Uterus (tissue), 4 donors: Measurements from ENCODE around the gene CD47. TPM values are rescaled to one million over a fixed set of nuclear protein-coding genes. Genes with fewer than 3 reads are reported as not detected.

Source experiments
- DNase-seq, 2 donors: peaks; one replicate each; pipeline ENCODE4 v3.0.0-alpha.2; 2019 to 2020
- H3K27ac ChIP-seq, 2 donors: fragments of 200-600 bp; sonication (generic); 1 replicate in 1 of 2; 2 replicates in 1 of 2; pipeline ENCODE4 v1.5.1; 2016 to 2018
- H3K27me3 ChIP-seq, 2 donors: fragments of 200-600 bp; sonication (generic); one replicate each; pipeline ENCODE4 v1.5.1; 2018 to 2019; ENCODE audit warnings: control low read depth in 1 of 2
- H3K36me3 ChIP-seq, 2 donors: fragments of 200-600 bp; sonication (generic); one replicate each; pipeline ENCODE4 v1.5.1; 2019; ENCODE audit warnings: control low read depth in 1 of 2
- H3K4me1 ChIP-seq, 2 donors: fragments of 200-600 bp; sonication (generic); one replicate each; pipeline ENCODE4 v1.5.1; 2018 to 2019; ENCODE audit warnings: control low read depth in 1 of 2
- H3K4me3 ChIP-seq, 2 donors: fragments of 200-600 bp; sonication (generic); 1 replicate in 1 of 2; 2 replicates in 1 of 2; pipeline ENCODE4 v1.5.1; 2018 to 2019; ENCODE audit warnings: mild to moderate bottlenecking in 1 of 2
- H3K9me3 ChIP-seq, 2 donors: fragments of 200-600 bp; sonication (generic); one replicate each; pipeline ENCODE4 v1.5.1; 2019; ENCODE audit warnings: control low read depth in 1 of 2
- CTCF ChIP-seq, 4 experiments: fragments of 200-600 bp in 2 of 4; fragments of 450-650 bp in 2 of 4; sonication (generic) in 2 of 4; IDR thresholded peaks; one replicate each; pipeline ENCODE4 v1.5.1; 2016 to 2019; ENCODE audit warnings: antibody characterized with exemption in 4 of 4, mild to moderate bottlenecking in 2 of 4, moderate library complexity in 1 of 4
- POLR2A ChIP-seq, 2 donors: fragments of 450-650 bp; IDR thresholded peaks; one replicate each; pipeline ENCODE4 v1.6.1; 2016; ENCODE audit warnings: antibody characterized with exemption in 2 of 2, mild to moderate bottlenecking in 1 of 2, moderate library complexity in 1 of 2
- intact Hi-C: fragments of 100-400 bp; cut with DNase I; formaldehyde crosslinking; loops from one replicate; pipeline ENCODE4 v1.15.1; 2023; ENCODE audit warnings: low total_unique reads
- total RNA-seq, 4 donors: library from RNA; depleted of rRNA in 3 of 4; stranded (reverse); fragments of >200 nt in 3 of 4; gene quantifications; one replicate each; pipeline versions ENCODE4 v1.1.0 to v1.2.4, GENCODE V29; 2014 to 2023
- donor health status: DM: yes; HTN: yes; CAD: no.

CD47 gene
- total RNA-seq, 4 donors from 2014 or later: 29.2 to 210 (median 67.1) TPM

GRCh38 chr3:108099679-108100428 is 9.0 kb upstream of the CD47 start:
- Histone ChIP-seq H3K27ac (no peak overlapping the region), H3K9me3 (no peaks in the 10 kb centered on the region), H3K36me3 (no peaks in the 10 kb centered on the region), H3K4me3 (no peak overlapping the region), H3K27me3 (no peaks in the 10 kb centered on the region), H3K4me1 (no peaks in the 10 kb centered on the region)
- TF ChIP-seq CTCF (IDR thresholded peaks at IDR 0.05) (no peak), POLR2A (IDR thresholded peaks at IDR 0.05) (no peak)
- DNase-seq: no peak
- intact Hi-C loops: no loop called here

DNA sequence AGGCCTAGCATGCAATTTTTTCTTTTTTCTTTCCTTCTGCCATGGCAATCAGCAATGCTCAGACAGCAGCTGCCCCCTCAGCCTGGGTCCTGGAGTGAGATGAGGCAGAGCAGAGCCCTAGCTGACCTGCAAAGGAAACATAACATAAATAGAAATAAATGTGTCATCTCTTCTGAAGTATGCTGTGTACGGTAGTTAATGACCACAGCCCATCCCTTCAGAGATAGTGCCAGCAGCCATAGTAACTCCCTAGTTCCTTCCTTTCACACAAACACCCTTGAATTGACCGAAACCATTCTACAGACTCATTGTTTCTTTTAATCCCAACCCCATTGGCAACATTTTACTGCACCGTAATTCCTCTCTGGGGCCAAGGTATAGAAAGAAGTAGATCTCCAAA is 8.4 kb upstream of the CD47 start:
- Histone ChIP-seq H3K4me3 (no peak overlapping the region), H3K4me1 (no peaks in the 10 kb centered on the region), H3K27me3 (no peaks in the 10 kb centered on the region), H3K27ac (no peak overlapping the region), H3K36me3 (no peaks in the 10 kb centered on the region), H3K9me3 (no peaks in the 10 kb centered on the region)
- DNase-seq: no peak
- no peak for TF ChIP-seq CTCF (IDR thresholded peaks at IDR 0.05)
- TF ChIP-seq POLR2A (IDR thresholded peaks at IDR 0.05): no peak
- intact Hi-C loops: no loop called here

- intact Hi-C loops: no loop called here
- H3K4me1 ChIP-seq: no peaks in the 10 kb centered on the region
- DNase-seq: no peak
- H3K36me3 ChIP-seq: no peaks in the 10 kb centered on the region
- H3K27ac ChIP-seq: no peak overlapping the region
- no peak for TF ChIP-seq POLR2A (IDR thresholded peaks at IDR 0.05)
- TF ChIP-seq CTCF (IDR thresholded peaks at IDR 0.05): no peak
- H3K4me3 ChIP-seq: no peak overlapping the region
- H3K9me3 ChIP-seq: no peaks in the 10 kb centered on the region
- no peaks in the 10 kb centered on the region for H3K27me3 ChIP-seq
Measured at GRCh38 chr3:108098003-108098370, 7.2 kb upstream of the CD47 start.

DNA sequence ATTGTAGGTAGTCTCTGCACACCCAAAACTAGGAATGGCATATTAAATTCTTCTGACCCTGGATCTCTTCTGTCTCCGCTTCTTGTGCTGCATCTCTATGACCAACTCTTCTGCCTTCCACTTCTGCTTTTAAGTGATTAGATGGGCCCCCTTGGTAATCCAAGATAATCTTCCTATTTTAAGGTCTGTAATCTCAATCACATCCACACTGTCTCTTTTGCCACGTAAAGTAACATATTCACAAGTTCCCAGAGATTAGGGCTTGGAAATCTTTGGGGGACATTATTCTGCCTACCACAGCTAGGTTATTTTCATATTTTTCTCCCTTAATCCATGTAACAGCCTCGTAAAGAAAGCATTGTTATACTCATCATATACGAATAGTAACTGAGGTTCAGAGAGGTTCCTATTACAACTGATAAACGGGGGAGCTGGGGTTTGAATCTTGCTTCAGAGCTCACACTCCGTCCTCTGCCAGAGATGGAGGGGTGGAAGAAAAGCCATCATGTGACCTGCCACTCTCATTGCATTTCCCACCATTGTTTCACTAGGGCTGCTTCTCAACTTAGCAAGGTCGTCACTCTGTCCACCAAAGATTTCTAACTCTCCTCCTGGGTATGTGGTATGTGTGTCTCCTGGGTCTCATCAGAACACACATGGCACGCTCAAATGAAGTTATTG is 6.6 kb upstream of the CD47 start:
- intact Hi-C loops: no loop called here
- TF ChIP-seq POLR2A (IDR thresholded peaks at IDR 0.05) (no peak), CTCF (IDR thresholded peaks at IDR 0.05) (no peak)
- Histone ChIP-seq H3K27ac (no peak overlapping the region), H3K9me3 (no peaks in the 10 kb centered on the region), H3K36me3 (no peaks in the 10 kb centered on the region), H3K4me3 (no peak overlapping the region), H3K27me3 (no peaks in the 10 kb centered on the region), H3K4me1 (no peaks in the 10 kb centered on the region)
- no peak for DNase-seq

- intact Hi-C loops: no loop called here
- TF ChIP-seq CTCF (IDR thresholded peaks at IDR 0.05) (no peak), POLR2A (IDR thresholded peaks at IDR 0.05) (no peak)
- Histone ChIP-seq H3K27ac (no peak overlapping the region), H3K27me3 (no peaks in the 10 kb centered on the region), H3K4me3 (no peak overlapping the region), H3K4me1 (no peaks in the 10 kb centered on the region), H3K9me3 (no peaks in the 10 kb centered on the region), H3K36me3 (no peaks in the 10 kb centered on the region)
- DNase-seq: no peak
Measured at GRCh38 chr3:108096532-108097321, 5.9 kb upstream of the CD47 start.
